HG03565 (cell line): Measurements from ENCODE around the gene PWP2.
A peak's percentile ranks its signal among the peaks of the same experiment; 100 is the strongest.

Source experiments
- ATAC-seq: cut with Tn5 transposase; IDR thresholded peaks from one replicate; pipeline ENCODE4 v1.9.1; 2021; ENCODE audit warnings: mild to moderate bottlenecking, moderate library complexity; ENCODE audit not compliant: unreplicated experiment

Gene PWP2

DNA sequence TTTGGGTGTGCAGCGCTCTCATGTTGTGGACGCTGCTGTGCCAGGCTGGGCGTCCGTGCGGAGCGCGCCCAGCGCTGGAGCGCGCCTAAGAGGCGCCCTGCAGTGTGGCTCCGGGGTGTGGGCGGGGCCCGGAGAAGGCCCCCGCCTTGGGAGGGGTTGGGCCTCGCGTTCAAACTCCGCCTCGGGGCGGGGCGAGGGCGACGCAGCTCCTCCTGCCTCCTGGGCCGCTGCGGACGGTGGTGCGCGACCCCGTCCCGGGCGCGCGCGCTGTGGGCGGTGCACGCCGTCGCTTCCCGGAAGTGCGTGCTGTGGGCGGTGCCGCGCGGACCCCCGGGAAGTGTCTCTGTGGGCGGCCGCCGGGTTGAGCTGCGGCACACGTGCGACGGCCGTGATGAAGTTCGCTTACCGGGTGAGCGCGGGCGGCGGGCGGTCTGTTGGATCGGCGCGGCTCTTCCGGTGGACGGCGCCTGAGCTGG, at the start of gene PWP2:
Gene PWP2 (plus strand): TSS at position 374 of the 476 bp plus-strand sequence. CDS start 18 bp downstream, at position 392.
- ATAC-seq: peak; percentile 56

DNA sequence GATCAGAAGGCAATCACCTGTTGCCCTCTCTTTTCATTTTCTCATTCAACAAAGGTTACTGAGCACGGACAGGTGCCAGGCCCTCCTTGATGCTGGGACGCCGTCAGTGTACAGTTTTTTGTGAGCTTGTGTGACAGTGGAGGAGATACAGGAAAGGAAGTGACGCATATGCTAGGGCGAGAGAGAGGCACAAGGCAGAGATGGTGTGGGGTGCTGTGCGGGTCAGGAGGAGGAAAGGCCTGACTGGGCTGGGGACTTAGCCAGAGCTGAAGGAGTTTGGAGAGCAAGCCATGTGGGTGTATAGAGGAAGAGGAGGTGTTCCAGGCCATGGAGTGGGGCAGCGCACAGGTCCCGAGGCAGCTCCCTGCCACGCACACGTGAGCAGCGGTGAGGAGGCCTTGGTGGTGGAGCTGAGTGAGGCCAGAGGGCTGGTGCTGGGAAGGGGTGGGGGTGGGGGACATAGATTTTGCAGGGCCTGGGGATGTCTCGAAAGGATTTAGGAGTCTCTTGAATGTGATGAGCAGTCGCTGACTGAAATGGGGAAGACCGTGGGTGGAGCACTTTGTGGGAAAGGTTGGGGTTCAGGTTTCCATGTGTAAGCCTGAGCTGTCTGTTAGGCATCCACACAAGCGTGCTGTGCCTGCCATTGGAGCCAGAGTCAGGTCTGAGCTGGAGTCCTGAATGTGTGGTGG, 49.1 kb upstream of the PWP2 start:
- no peak for ATAC-seq

DNA sequence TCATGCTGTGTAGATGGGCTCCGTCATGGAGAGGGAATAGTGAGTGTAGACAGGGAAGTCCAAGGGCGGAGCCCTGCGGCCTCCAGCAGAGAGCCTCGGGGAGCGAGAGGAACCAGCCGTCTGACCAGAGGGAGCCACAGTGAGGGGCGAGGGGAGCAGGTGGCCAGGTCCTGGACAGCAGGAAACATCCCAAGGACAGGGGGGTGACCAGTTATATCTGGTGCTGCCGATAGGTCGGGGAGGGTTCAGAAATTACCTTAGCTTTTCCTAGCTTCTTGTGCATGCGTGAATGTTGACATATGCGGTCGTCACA, 48.6 kb upstream of the PWP2 start:
- no peak for ATAC-seq

- no peak for ATAC-seq
These were observed 48.2 kb upstream of the PWP2 start for GRCh38 chr21:44058981-44059380.

- ATAC-seq: no peak
These were observed 47.5 kb upstream of the PWP2 start for GRCh38 chr21:44059710-44060109.

DNA sequence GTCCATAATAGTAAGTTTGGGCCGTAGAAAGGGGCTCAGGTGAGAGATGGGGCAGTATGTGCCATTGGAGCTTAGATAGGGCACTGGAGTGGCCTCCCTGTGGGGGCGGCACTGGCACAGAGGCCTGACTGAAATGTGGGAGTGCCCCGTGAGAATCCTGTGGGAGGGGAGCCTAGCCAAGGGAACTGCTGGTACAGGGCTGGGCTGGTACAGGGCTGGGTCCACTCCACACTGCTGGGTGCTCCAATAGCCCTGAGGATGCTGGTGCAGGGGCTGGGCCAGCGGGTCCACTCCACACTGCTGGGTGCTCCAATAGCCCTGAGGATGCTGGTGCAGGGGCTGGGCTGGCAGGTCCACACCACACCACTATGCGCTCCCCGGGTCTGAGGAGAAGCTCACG, 44.8 kb upstream of the PWP2 start:
- ATAC-seq: no peak

- ATAC-seq: no peak
These were observed 43.9 kb upstream of the PWP2 start for GRCh38 chr21:44063151-44063912.

- no peak for ATAC-seq
These were observed 42.3 kb upstream of the PWP2 start for GRCh38 chr21:44064852-44065403.

- ATAC-seq: no peak
These were observed 41.8 kb upstream of the PWP2 start for GRCh38 chr21:44065428-44065827.

DNA sequence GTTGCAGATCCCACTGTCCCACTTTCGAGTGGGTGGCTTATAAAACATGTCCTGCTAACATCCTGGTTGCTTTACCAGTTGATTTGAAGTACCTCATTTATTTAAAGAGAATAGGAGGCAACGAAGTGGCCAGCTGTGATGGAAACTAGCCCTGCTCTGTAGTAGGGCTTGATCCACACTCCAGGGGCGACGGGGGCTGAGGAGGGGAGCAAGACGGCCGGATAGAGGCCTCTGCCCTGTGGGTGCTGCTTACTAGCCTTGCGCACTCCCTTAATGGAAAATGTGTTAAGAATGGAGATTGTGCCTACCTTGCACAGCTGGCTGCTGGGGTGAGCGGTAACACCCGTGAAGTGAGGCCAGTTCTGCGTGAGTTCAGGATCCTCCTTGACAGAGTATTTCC, 41.1 kb upstream of the PWP2 start:
- no peak for ATAC-seq

- ATAC-seq: no peak
These were observed 40.0 kb upstream of the PWP2 start for GRCh38 chr21:44067011-44067839.

DNA sequence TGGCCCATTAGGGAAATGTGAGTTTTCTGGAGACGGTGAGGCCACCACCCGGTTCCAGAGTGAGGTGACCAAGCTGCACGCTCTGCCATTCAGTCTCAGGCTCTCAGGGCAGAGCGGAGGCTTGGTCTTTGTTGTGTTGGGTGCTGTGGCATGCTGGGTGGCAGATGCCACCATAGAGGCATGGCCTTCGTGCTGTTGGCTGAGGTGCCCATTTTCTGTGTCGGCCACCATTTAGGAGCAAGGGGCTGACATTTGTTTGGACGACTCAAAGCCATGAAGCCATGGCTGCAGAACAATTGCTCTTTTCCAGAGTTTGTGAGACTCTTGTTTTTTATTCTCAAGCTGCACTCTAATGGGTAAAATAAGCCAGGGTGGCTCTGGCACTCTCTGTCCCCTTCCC, 36.8 kb upstream of the PWP2 start:
- no peak for ATAC-seq

- no peak for ATAC-seq
These were observed 35.7 kb upstream of the PWP2 start for GRCh38 chr21:44071359-44072104.

DNA sequence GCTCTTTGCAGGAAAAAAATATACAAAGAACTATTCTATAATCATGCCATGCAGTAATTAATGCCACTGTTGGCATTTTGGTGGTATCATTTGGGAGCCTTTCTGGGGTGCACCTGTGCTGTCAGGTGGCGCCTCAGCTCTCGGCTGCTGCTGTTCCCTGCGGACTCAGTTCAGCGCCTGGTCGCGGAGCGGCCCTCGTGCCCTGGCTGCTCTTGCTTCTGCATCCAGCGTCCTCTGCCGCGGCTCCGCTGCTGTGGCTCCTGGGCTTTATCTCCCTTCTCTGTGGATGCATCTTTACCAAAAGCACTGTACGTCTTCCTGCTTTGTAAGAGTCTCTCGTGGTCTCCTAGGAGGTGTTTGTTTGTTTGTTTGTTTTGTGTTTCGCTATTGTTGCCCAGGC, 35.1 kb upstream of the PWP2 start:
- ATAC-seq: no peak

DNA sequence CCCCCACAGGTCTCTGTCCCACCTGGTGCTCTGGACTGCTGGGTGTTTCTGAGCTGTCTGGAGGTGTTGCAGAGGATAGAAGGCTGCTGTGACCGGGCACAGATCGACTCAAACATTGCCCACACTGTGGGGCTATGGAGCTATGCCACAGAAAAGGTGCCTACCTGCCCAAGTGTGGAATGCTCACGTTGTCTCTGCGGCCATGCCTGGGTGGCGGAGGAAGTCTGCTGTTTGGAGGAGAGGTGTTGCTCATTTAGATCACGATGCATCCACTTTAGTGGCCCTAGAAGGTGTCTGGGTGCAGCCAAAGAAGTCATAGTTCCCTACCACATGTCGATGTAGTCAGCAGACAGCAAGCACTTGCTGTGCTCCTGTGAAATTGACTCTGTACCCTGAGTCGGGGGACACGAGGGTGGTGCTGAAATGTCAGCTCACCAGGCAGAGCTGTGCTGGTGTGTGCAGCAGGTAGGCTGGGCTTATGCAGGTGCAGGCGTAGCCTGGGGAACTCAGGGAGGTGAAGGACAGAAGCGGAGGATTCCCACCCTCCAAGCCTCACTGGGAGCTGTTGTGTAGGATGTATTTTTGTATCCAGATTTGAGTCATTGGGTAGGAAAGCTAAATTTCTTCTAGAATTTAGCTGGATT, 32.8 kb upstream of the PWP2 start:
- ATAC-seq: no peak

DNA sequence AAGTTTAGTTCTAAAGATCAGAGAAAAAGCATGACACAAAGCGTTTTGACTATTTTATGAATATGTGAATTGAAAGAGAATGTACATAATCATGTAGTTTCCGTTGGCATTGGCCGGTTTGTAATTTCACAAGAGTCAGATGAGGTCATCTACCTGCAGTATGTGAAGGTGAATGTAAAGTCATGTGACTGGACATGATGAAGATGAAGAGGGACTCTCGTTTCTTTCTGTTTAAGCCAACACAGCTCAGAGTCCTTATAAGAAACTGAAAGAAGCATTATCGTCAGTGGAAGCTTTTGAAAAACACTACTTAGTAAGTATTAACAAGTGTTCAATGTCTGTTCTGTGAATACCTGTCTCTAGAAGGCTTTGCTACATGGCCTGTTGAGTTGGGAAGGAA, 30.9 kb upstream of the PWP2 start:
- no peak for ATAC-seq

- no peak for ATAC-seq
These were observed 28.7 kb upstream of the PWP2 start for GRCh38 chr21:44078411-44078981.

- no peak for ATAC-seq
These were observed 27.8 kb upstream of the PWP2 start for GRCh38 chr21:44079446-44079845.

GRCh38 chr21:44079846-44080245, 27.4 kb upstream of the PWP2 start:
- no peak for ATAC-seq
